Left hindlimb (tissue), 1 donor: Measurements from ENCODE around the gene ZNF786.
"Not testable (repeated sequence)": the region's sequence is repeated elsewhere in the genome, so short reads cannot be mapped to it uniquely, and the experiment has no call there.

Source experiments
- DNase-seq: peaks from one replicate; pipeline ENCODE4 v3.0.0-alpha.2; 2018

Gene ZNF786

GRCh38 chr7:149075286-149075685 lies 15.2 kb downstream of the ZNF786 start:
- DNase-seq = no peak

GRCh38 chr7:149074116-149074885 lies 16.2 kb downstream of the ZNF786 start:
- no peak for DNase-seq

GRCh38 chr7:149072438-149072775 lies 18.1 kb downstream of the ZNF786 start:
- no peak for DNase-seq

DNA sequence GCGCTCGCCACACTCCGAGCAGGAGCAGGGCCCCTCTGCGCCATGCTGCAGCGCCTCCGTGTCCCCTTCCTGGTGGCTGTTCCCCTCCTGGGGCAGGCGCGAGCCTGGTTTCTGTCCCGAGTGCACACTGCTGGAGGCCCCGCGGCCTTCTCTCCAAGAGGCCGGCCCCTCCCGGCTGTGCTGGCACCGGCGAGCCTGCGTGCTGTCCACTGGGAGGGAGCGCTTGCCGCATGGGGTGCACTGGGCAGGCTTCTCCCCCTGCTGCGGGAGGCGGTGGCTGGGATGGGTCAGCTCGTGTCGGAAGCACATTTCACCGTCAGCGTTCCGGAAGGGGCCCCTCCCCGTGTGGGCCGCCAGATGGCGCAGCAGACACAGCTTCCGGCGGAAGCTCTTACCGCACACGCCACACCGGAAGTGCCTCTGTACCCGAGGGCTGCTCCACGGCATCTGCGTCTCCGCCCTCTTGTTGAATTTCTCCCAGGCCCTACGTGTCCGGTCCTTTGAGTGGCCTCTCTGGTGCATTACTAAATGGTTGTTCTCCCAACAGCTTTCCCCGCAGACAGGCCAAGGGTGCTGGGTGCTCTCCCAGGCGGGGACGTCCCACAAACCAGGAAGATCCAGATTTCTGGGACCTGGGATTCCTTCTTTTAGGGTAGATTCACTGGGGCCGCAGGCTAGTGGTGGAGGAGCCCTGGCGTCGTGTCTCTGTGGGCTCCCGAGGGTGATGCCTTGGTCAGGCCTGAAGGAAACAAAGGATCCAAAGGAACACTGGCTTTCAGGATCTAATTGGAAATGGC lies 18.7 kb downstream of the ZNF786 start:
- peak; percentile 40 for DNase-seq

- DNase-seq = no peak
These were observed 19.3 kb downstream of the ZNF786 start for GRCh38 chr7:149071182-149071635.

DNA sequence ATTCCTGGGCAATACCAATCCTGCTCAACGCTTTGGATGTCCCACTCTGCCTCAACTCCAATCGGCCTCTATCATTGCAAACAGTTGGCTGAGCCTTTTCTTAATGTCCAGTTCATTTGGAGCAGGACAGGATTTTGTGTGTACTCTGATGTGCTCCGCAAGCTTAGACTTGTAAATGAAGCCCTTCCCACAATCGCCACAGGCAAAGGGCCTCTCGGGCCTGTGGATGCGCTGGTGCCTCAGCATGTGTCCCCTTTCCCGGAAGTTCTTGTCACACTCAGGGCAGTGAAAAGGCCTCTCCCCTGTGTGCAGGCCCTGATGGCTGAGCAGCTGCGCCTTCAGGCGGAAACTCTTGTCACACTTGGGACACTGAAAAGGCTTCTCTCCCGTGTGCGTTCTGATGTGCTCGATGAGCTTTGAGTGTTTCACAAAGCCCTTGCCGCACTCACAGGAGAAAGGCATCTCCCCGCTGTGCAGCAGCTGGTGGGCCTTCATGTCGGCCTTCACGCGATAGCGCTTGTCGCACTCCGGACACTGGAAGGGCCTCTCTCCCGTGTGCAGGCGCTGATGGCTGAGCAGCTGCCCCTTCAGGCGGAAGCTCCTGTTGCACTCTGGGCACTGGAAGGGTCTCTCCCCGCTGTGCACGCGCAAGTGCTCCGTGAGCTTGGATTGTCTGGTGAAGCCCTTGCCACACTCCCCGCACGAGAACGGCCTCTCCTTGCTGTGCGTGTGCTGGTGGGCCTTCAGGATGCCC lies 20.0 kb downstream of the ZNF786 start:
- DNase-seq = no peak

DNA sequence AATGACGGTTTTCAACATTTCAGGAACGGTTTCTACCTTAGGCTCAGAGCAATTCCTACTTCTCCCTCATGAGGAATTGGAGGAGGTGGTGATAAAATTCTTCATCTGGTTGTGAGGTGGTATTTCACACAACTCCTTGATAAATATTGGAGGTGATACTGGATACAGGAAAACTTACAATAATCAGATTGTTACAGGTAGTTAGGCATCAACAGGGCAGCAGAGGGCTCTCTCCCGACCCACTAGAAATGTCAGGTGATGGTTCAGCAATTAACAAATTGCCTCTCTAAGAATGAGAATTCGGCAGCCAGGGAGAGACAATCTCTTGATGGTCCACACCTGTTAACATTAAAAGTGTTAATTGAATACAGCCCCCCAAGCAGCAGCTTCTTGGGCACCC lies 22.6 kb downstream of the ZNF786 start:
- no peak for DNase-seq

DNA sequence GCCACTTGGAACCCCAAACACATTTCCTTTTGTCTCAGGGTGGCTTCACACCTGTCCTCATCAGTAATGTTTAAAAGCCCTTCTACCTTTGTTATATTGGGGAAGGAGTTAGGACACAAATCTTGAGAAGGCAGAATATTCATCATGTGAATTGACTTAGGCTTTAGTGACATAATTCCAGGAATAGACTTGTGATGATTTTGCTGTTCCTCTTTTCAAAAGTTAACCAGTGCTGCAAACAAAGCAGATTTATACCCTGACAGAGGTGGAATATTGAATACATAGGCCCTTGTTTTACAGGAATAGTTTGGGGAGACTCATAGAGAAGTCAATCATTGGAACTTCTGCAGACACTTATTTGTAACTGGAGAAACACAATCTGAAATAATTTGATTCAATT lies 27.0 kb downstream of the ZNF786 start:
- DNase-seq = no peak

DNA sequence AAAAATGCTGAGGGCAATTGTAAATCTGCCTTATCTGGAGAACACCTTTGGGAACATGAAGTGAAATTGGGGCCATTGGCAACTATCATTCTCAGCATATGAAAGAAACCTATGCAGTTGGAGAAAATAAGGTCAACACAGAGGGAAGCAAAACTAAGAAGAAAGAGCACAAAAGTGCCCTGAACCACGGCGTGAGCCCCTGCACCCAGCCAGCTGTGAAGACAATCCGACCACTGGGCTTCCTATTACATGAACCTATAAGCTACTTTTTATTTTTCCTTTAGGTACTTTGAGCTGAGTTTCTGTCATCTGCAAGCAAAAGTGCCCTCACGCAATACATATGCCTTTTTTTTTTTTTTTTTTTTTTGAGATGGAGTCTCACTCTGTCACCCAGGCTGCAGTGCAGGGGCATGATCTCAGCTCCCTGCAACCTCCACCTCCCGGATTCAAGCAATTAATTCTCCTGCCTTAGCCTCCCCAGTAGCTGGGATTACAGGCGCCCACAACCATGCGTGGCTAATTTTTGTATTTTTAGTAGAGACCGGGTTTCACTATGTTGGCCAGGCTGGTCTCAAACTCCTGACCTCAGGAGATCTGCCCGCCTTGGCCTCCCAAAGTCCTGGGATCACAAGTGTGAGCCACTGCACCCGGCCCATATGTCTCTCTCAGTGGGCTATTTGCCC lies 28.2 kb downstream of the ZNF786 start:
- DNase-seq = not testable (repeated sequence)

GRCh38 chr7:149060156-149060555 lies 30.4 kb downstream of the ZNF786 start:
- DNase-seq = no peak

GRCh38 chr7:149053885-149054284 lies 36.6 kb downstream of the ZNF786 start:
- no peak for DNase-seq

DNA sequence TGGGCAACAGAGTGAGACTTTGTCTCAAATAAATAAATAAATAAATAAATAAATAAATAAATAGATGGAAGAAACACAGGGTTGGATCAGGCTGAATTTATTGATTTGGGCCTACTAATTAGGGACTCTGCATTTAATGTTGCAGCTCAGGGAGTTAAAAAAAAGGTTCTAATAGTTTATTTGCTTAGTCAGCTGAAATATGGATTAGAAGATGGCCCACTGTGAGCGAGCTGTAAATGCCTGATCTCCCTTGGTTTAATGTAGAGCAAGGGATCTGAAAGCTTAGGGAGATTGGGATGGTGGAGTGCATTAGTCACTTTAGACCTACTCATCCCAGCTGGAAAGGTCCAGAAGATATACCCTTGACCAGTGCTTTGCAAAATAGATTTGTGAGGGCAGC lies 37.1 kb downstream of the ZNF786 start:
- DNase-seq = no peak

GRCh38 chr7:149050941-149051340 lies 39.6 kb downstream of the ZNF786 start:
- DNase-seq = no peak

- no peak for DNase-seq
These were observed 41.7 kb downstream of the ZNF786 start for GRCh38 chr7:149048805-149049204.

DNA sequence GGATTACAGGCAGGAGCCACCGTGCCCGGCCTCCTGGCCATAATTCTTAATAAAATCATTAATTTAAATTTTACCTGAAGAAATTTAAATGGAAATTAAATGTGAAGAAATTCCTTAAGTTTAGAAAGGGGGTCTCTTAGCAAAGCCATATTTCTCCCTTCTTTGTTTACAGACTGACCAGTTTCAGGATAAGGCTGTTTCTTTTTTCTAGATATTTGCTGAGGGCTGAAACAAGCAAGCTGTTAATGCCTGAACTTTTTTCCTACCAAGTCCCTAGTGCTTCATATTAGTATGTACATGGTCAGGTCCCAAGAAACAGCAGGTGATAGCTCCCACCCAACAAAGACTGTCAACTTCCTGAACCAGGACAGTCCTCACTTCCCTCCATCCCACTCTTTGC lies 44.1 kb downstream of the ZNF786 start:
- no peak for DNase-seq

DNA sequence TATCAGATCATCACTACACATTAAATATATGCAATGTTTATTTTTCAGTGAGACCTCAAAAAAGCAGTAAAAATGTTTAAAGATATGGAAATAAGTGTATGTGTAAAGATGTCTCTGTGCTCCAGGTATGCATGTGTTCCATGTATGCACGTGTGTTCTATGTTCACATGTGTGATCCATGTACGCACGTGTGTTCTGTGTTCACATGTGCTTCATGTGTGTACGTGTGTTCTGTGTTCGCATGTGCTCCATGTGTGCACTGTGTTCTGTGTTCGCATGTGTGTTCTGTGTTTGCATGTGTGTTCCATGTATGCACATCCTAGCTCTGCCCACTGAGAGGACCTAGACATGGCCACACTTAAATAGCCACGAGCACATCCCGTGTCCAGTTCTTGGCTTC lies 46.6 kb downstream of the ZNF786 start:
- DNase-seq = no peak

- DNase-seq = no peak
These were observed 49.2 kb downstream of the ZNF786 start for GRCh38 chr7:149041350-149041749.

- not testable (repeated sequence) for DNase-seq
These were observed 51.9 kb downstream of the ZNF786 start for GRCh38 chr7:149038641-149039040.

DNA sequence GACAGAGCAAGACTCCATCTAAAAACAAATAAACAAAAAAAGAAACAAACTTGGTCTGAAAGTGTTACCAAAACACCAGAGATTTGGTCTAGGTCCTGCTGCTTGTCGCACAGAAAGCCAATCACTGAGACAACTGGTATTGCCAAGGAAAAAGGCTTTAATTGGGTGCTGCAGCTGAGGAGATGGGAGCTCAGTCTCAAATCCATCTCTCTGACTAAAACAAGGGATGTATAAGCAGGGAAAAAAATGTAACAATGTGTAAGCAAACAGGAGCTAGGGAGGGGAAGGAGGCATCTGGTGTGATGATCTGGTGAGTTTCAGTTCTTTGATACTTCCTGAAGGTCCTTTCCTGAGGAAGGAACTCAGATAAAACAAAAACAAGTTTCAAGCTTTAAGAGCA lies 53.8 kb downstream of the ZNF786 start:
- no peak for DNase-seq

GRCh38 chr7:149031353-149031910 lies 59.1 kb downstream of the ZNF786 start:
- no peak for DNase-seq

DNA sequence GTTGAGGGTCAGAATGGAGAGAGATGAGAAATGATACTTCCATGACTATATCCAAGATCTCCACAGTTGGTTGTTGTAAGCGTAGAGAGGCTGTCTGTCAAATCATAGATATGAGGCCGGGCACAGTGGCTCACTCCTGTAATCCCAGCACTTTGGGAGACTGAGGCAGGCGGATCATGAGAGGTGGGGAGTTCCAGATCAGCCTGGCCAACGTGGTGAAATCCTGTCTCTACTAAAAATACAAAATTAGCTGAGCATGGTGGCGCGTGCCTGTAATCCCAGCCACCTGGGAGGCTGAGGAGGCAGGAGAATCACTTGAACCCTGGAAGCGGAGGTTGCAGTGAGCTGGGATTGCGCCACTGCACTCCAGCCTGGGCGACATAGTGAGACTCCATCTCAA lies 60.1 kb downstream of the ZNF786 start:
- not testable (repeated sequence) for DNase-seq

- DNase-seq = peak; percentile 100
These were observed 62.0 kb downstream of the ZNF786 start, which contains the start of gene PDIA4 for GRCh38 chr7:149028346-149029109. TSS of gene PDIA4 (minus strand) at chr7:149028505. CDS start at chr7:149028408, 97 bp downstream.
